NB4 (cell line): ENCODE data around the gene FAM20A.

Experiments used
- DNase-seq: peaks from one replicate; pipeline ENCODE4 v3.0.0; 2010; ENCODE audit warnings: low read depth
- H3K4me3 ChIP-seq: one replicate; pipeline ENCODE4 v1.5.1; 2011; ENCODE audit warnings: mild to moderate bottlenecking, low read depth, low read length, moderate library complexity
- MYC ChIP-seq: IDR thresholded peaks from 2 replicates; pipeline ENCODE4 v1.6.1; 2011; ENCODE audit warnings: low read depth, low read length
- POLR2A ChIP-seq: IDR thresholded peaks from 2 replicates; pipeline ENCODE4 v1.6.1; 2011; ENCODE audit warnings: mild to moderate bottlenecking; ENCODE audit not compliant: insufficient read length; ENCODE audit errors: extremely low read depth
- TF ChIP-seq, protein P1 (sequence below): IDR thresholded peaks from one replicate; pipeline ENCODE4 v1.5.1; 2012; ENCODE audit warnings: low read depth, low read length
- TF ChIP-seq, protein P2 (sequence below): IDR thresholded peaks from 2 replicates; pipeline ENCODE4 v1.6.1; 2011; ENCODE audit warnings: low read depth, low read length

FAM20A gene

GRCh38 chr17:68600931-68601564, at the start of gene FAM20A:
Gene FAM20A (minus strand): TSS chr17:68601367. CDS start chr17:68600666, 701 bp downstream.
- H3K4me3 ChIP-seq = no peak within 1 kb of the TSS
- no peak for DNase-seq
- TF ChIP-seq, protein P1, sequence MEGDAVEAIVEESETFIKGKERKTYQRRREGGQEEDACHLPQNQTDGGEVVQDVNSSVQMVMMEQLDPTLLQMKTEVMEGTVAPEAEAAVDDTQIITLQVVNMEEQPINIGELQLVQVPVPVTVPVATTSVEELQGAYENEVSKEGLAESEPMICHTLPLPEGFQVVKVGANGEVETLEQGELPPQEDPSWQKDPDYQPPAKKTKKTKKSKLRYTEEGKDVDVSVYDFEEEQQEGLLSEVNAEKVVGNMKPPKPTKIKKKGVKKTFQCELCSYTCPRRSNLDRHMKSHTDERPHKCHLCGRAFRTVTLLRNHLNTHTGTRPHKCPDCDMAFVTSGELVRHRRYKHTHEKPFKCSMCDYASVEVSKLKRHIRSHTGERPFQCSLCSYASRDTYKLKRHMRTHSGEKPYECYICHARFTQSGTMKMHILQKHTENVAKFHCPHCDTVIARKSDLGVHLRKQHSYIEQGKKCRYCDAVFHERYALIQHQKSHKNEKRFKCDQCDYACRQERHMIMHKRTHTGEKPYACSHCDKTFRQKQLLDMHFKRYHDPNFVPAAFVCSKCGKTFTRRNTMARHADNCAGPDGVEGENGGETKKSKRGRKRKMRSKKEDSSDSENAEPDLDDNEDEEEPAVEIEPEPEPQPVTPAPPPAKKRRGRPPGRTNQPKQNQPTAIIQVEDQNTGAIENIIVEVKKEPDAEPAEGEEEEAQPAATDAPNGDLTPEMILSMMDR = no peak
- TF ChIP-seq MYC = no peak
- TF ChIP-seq, protein P2, sequence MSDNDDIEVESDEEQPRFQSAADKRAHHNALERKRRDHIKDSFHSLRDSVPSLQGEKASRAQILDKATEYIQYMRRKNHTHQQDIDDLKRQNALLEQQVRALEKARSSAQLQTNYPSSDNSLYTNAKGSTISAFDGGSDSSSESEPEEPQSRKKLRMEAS = no peak
- no peak for TF ChIP-seq POLR2A

GRCh38 chr17:68649324-68649723, 48.2 kb upstream of the FAM20A start:
- no peak for DNase-seq
- TF ChIP-seq POLR2A = no peak
- TF ChIP-seq, protein P2 = no peak
- no peak for TF ChIP-seq MYC
- TF ChIP-seq, protein P1 = no peak
- no peak overlapping the region for H3K4me3 ChIP-seq

GRCh38 chr17:68646626-68647526, 45.7 kb upstream of the FAM20A start:
- no peak for DNase-seq
- TF ChIP-seq, protein P1 = no peak
- TF ChIP-seq POLR2A (no peak), MYC (no peak)
- TF ChIP-seq, protein P2 = no peak
- H3K4me3 ChIP-seq = no peak overlapping the region

GRCh38 chr17:68642118-68642412, 40.9 kb upstream of the FAM20A start:
- no peak for DNase-seq
- TF ChIP-seq POLR2A (no peak), MYC (no peak)
- TF ChIP-seq, protein P2 = no peak
- TF ChIP-seq, protein P1 = no peak
- no peak overlapping the region for H3K4me3 ChIP-seq

DNA sequence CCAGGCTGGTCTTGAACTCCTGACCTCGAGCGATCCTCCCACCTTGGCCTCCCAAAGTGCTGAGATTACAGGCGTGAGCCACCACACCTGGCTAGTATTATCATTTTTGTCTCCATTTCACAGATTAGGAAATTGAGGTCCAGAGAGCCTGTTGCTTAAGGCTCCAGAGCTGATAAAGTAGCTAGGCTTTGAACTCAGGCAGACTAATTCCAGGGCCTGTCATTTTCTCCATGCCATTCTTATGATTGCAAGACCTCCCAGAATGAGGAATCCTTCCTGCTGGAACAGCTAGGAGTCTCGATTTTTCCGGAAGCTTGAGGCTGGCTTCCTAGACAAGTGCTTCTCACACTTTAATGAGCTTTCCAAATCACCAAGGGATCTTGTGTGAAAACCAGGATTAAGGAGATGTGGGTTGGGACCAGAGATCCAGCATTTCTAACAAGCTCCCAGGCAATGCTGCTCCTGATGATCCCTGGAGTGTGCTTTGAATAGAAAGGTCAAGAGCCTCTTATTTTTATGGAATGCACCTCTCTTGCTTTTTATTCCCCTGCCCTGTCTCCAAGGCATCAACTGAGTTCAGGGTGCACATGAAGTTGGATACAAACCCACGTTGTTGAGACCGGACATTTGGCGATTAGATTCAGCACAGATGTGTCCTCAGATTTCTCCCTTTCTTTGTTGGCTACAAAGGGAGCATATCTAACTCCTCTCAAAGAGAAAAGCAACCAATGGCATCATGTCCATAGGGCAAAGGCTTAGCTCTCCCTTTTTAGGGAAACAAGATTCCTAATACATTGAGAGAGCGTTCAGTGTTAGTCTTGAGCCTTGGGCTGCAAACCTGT, 40.3 kb upstream of the FAM20A start:
- DNase-seq = no peak
- TF ChIP-seq MYC (no peak), POLR2A (no peak)
- TF ChIP-seq, protein P1 = no peak
- TF ChIP-seq, protein P2 = no peak

More for the DNA sequence above, 40.3 kb upstream of the FAM20A start:
- H3K4me3 ChIP-seq = no peak overlapping the region
